Activated CD4-positive, CD25-positive, alpha-beta regulatory T cell treated with anti-CD3 and anti-CD28 coated beads, Interleukin-2, amount 50 U/mL, for 72 hours (primary cell): Measurements from ENCODE around the gene PLXNB3.
"Not testable (repeated sequence)": the region's sequence is repeated elsewhere in the genome, so short reads cannot be mapped to it uniquely, and the experiment has no call there.

Experiments used
- DNase-seq: peaks from one replicate; pipeline ENCODE4 v3.0.0; 2021

PLXNB3 gene

GRCh38 chrX:153763989-153764755, at the start of gene PLXNB3:
Gene PLXNB3, plus strand, starts transcription at chrX:153764249. Its CDS starts 1,287 bp downstream, at chrX:153765536.
- peak; percentile 84 for DNase-seq

GRCh38 chrX:153714256-153714655, 49.8 kb upstream of the PLXNB3 start:
- DNase-seq: no peak

- DNase-seq: no peak
Observed at GRCh38 chrX:153717445-153717844, 46.6 kb upstream of the PLXNB3 start.

- no peak for DNase-seq
Observed at GRCh38 chrX:153719238-153719637, 44.8 kb upstream of the PLXNB3 start.

- DNase-seq: no peak
Observed at GRCh38 chrX:153719701-153720100, 44.3 kb upstream of the PLXNB3 start.

- DNase-seq: no peak
Observed at GRCh38 chrX:153722704-153723350, 41.2 kb upstream of the PLXNB3 start.

- peak; percentile 45 for DNase-seq
Observed at GRCh38 chrX:153723351-153724251, 40.4 kb upstream of the PLXNB3 start.

- peak; percentile 88 for DNase-seq
Observed at GRCh38 chrX:153724252-153725038, 39.6 kb upstream of the PLXNB3 start, which contains the start of the genes ABCD1 and BCAP31. Gene ABCD1, plus strand, starts transcription at chrX:153724856. Its CDS starts 411 bp downstream, at chrX:153725267. Gene BCAP31, minus strand, starts transcription at chrX:153724387. Its CDS starts 1,143 bp downstream, at chrX:153723244.

GRCh38 chrX:153725039-153725831, 38.8 kb upstream of the PLXNB3 start:
- DNase-seq: no peak

- no peak for DNase-seq
Observed at GRCh38 chrX:153725832-153726285, 38.2 kb upstream of the PLXNB3 start.

- no peak for DNase-seq
Observed at GRCh38 chrX:153726286-153727122, 37.5 kb upstream of the PLXNB3 start.

- no peak for DNase-seq
Observed at GRCh38 chrX:153727123-153727931, 36.7 kb upstream of the PLXNB3 start.

- DNase-seq: no peak
Observed at GRCh38 chrX:153728095-153728494, 36.0 kb upstream of the PLXNB3 start.

- no peak for DNase-seq
Observed at GRCh38 chrX:153728951-153729631, 35.0 kb upstream of the PLXNB3 start.

- DNase-seq: not testable (repeated sequence)
Observed at GRCh38 chrX:153730115-153730514, 33.9 kb upstream of the PLXNB3 start.

- DNase-seq: no peak
Observed at GRCh38 chrX:153731117-153731844, 32.8 kb upstream of the PLXNB3 start.

GRCh38 chrX:153731845-153732215, 32.2 kb upstream of the PLXNB3 start:
- DNase-seq: no peak

GRCh38 chrX:153732401-153732800, 31.6 kb upstream of the PLXNB3 start:
- DNase-seq: no peak
